Neural progenitor cell (in vitro differentiated cells): ENCODE measurements around the gene GPATCH4.

Source experiments
- EZH2 ChIP-seq: fragments of 200-600 bp; sonication (generic); IDR thresholded peaks from 2 replicates; pipeline ENCODE4 v1.6.1; 2017; ENCODE audit warnings: antibody characterized with exemption, mild to moderate bottlenecking, moderate library complexity
- EZH2phosphoT487 ChIP-seq: fragments of 200-600 bp; sonication (generic); IDR thresholded peaks from 2 replicates; pipeline ENCODE4 v1.6.1; 2017; ENCODE audit warnings: antibody characterized with exemption
- TF ChIP-seq, protein P1 (sequence below): fragments of 200-600 bp; sonication (generic); IDR thresholded peaks from 2 replicates; pipeline ENCODE4 v1.5.1; 2017; ENCODE audit warnings: antibody characterized with exemption, mild to moderate bottlenecking

DNA sequence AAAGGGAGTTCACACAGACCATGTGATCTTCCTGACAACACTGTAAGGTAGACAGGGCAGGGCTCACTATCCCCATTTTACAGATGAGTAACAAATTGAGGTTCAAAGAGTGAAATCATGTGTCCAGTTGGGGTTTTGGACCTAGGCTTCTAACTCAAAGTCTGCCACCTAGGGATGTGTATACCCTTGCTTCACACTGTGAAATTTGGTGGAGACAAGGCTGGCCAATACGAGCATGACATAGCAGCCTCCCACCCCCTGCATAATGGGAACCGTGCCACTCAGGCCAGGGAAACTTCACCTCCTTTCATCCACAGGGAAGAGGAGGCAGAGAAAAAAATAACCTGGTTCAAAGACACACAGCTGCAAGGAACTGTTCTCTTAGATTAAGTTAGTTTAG lies 35.8 kb downstream of the GPATCH4 start:
- TF ChIP-seq, protein P1, sequence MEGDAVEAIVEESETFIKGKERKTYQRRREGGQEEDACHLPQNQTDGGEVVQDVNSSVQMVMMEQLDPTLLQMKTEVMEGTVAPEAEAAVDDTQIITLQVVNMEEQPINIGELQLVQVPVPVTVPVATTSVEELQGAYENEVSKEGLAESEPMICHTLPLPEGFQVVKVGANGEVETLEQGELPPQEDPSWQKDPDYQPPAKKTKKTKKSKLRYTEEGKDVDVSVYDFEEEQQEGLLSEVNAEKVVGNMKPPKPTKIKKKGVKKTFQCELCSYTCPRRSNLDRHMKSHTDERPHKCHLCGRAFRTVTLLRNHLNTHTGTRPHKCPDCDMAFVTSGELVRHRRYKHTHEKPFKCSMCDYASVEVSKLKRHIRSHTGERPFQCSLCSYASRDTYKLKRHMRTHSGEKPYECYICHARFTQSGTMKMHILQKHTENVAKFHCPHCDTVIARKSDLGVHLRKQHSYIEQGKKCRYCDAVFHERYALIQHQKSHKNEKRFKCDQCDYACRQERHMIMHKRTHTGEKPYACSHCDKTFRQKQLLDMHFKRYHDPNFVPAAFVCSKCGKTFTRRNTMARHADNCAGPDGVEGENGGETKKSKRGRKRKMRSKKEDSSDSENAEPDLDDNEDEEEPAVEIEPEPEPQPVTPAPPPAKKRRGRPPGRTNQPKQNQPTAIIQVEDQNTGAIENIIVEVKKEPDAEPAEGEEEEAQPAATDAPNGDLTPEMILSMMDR, result no peak
- no peak for TF ChIP-seq EZH2phosphoT487
- TF ChIP-seq EZH2, result no peak
